GM18873 (cell line): ENCODE measurements around the gene HS3ST6.
"Not testable (repeated sequence)": the region's sequence is repeated elsewhere in the genome, so short reads cannot be mapped to it uniquely, and the experiment has no call there.

ENCODE experiments used
- ATAC-seq: cut with Tn5 transposase; IDR thresholded peaks from one replicate; pipeline ENCODE4 v1.9.1; 2021; ENCODE audit warnings: mild to moderate bottlenecking, moderate library complexity, moderate number of reproducible peaks; ENCODE audit not compliant: unreplicated experiment, low FRiP score

Gene HS3ST6

GRCh38 chr16:1947369-1947670 is 29.1 kb upstream of the HS3ST6 start:
- ATAC-seq, result no peak

GRCh38 chr16:1946495-1947368 is 28.5 kb upstream of the HS3ST6 start:
- no peak for ATAC-seq

- ATAC-seq, result no peak
Measured at GRCh38 chr16:1945559-1946391, 27.6 kb upstream of the HS3ST6 start.

- no peak for ATAC-seq
Measured at GRCh38 chr16:1944612-1945199, 26.5 kb upstream of the HS3ST6 start.

GRCh38 chr16:1942810-1943726 is 24.9 kb upstream of the HS3ST6 start, which contains the start of gene MSRB1:
MSRB1 (minus strand) TSS chr16:1943199; CDS start chr16:1943156, 43 bp downstream.
- peak; percentile 82 for ATAC-seq

- no peak for ATAC-seq
Measured at GRCh38 chr16:1942047-1942809, 24.0 kb upstream of the HS3ST6 start.

GRCh38 chr16:1941162-1942046 is 23.2 kb upstream of the HS3ST6 start:
- no peak for ATAC-seq

GRCh38 chr16:1940273-1941161 is 22.3 kb upstream of the HS3ST6 start:
- no peak for ATAC-seq

GRCh38 chr16:1939833-1940232 is 21.6 kb upstream of the HS3ST6 start:
- not testable (repeated sequence) for ATAC-seq

GRCh38 chr16:1938910-1939309 is 20.7 kb upstream of the HS3ST6 start:
- no peak for ATAC-seq

GRCh38 chr16:1938316-1938715 is 20.1 kb upstream of the HS3ST6 start:
- ATAC-seq, result no peak

- ATAC-seq, result no peak
Measured at GRCh38 chr16:1936945-1937479, 18.8 kb upstream of the HS3ST6 start.

- ATAC-seq, result no peak
Measured at GRCh38 chr16:1933097-1933661, 15.0 kb upstream of the HS3ST6 start.

GRCh38 chr16:1932050-1933028 is 14.1 kb upstream of the HS3ST6 start:
- no peak for ATAC-seq

GRCh38 chr16:1930338-1930720 is 12.1 kb upstream of the HS3ST6 start:
- ATAC-seq, result no peak
